ENCODE results near the gene TCP11. TPM values are rescaled to one million over a fixed set of nuclear protein-coding genes. Genes with fewer than 3 reads are reported as not detected.

The TCP11 gene
- total and polyA plus RNA-seq, 4 donors: 0.16 to 1.7 (median 0.56) TPM

- Histone ChIP-seq H3K4me1 (ENCODE audit: control insufficient read depth in 5 of 5, insufficient read depth in 5 of 5, low read length in 5 of 5) (peaks cover 0 to 4% (median 0%) of the 10 kb centered on the region in 5 donors), H3K4me3 (no peak overlapping the region), H3K9ac (ENCODE audit: insufficient read depth in 1 of 2, low read length in 2 of 2) (no peak overlapping the region), H3K27ac (ENCODE audit: low read depth in 1 of 2, low read length in 1 of 2) (no peak overlapping the region), H3K9me3 (ENCODE audit: control insufficient read depth in 4 of 4, insufficient read depth in 3 of 4, low read length in 3 of 4) (no peaks in the 10 kb centered on the region), H3K27me3 (ENCODE audit: control insufficient read depth in 3 of 3, insufficient read depth in 3 of 3, low read length in 2 of 3) (no peaks in the 10 kb centered on the region), H3K36me3 (ENCODE audit: control insufficient read depth in 4 of 4, insufficient read depth in 4 of 4, low read length in 4 of 4) (peaks cover 0 to 56% (median 11%) of the 10 kb centered on the region in 4 donors)
- no peak for ATAC-seq (ENCODE audit: insufficient read depth, low FRiP score)
- WGBS, 2 donors: 98 to 100% methylated on average over 2 of the region's 2 CpGs
- no peak for DNase-seq
- no peak for TF ChIP-seq CTCF (IDR thresholded peaks at IDR 0.05; ENCODE audit: control extremely low read depth, extremely low read depth)
Measured at GRCh38 chr6:35069262-35069661, 71.9 kb downstream of the TCP11 start.

GRCh38 chr6:35068644-35069043 is 72.5 kb downstream of the TCP11 start:
- no peak overlapping the region for H3K4me3 ChIP-seq
- no peaks in the 10 kb centered on the region for H3K9me3 ChIP-seq (ENCODE audit: control insufficient read depth in 4 of 4, insufficient read depth in 3 of 4, low read length in 3 of 4)
- peaks cover 0 to 51% (median 13%) of the 10 kb centered on the region in 4 donors for H3K36me3 ChIP-seq (ENCODE audit: control insufficient read depth in 4 of 4, insufficient read depth in 4 of 4, low read length in 4 of 4)
- no peak overlapping the region for H3K9ac ChIP-seq (ENCODE audit: insufficient read depth in 1 of 2, low read length in 2 of 2)
- no peak for DNase-seq
- peaks cover 0 to 5% (median 4%) of the 10 kb centered on the region in 5 donors for H3K4me1 ChIP-seq (ENCODE audit: control insufficient read depth in 5 of 5, insufficient read depth in 5 of 5, low read length in 5 of 5)
- no peaks in the 10 kb centered on the region for H3K27me3 ChIP-seq (ENCODE audit: control insufficient read depth in 3 of 3, insufficient read depth in 3 of 3, low read length in 2 of 3)
- no peak for TF ChIP-seq CTCF (IDR thresholded peaks at IDR 0.05; ENCODE audit: control extremely low read depth, extremely low read depth)
- no peak overlapping the region for H3K27ac ChIP-seq (ENCODE audit: low read depth in 1 of 2, low read length in 1 of 2)
- WGBS, 2 donors: 88 to 94% methylated on average over 7 of the region's 7 CpGs
- no peak for ATAC-seq (ENCODE audit: insufficient read depth, low FRiP score)

- no peaks in the 10 kb centered on the region for H3K27me3 ChIP-seq (ENCODE audit: control insufficient read depth in 3 of 3, insufficient read depth in 3 of 3, low read length in 2 of 3)
- no peak for ATAC-seq (ENCODE audit: insufficient read depth, low FRiP score)
- no peaks in the 10 kb centered on the region for H3K9me3 ChIP-seq (ENCODE audit: control insufficient read depth in 4 of 4, insufficient read depth in 3 of 4, low read length in 3 of 4)
- peaks cover 0 to 5% (median 4%) of the 10 kb centered on the region in 5 donors for H3K4me1 ChIP-seq (ENCODE audit: control insufficient read depth in 5 of 5, insufficient read depth in 5 of 5, low read length in 5 of 5)
- peaks cover 0 to 49% (median 13%) of the 10 kb centered on the region in 4 donors for H3K36me3 ChIP-seq (ENCODE audit: control insufficient read depth in 4 of 4, insufficient read depth in 4 of 4, low read length in 4 of 4)
- DNase-seq: no peak
- no peak overlapping the region for H3K27ac ChIP-seq (ENCODE audit: low read depth in 1 of 2, low read length in 1 of 2)
- H3K9ac ChIP-seq (ENCODE audit: insufficient read depth in 1 of 2, low read length in 2 of 2): no peak overlapping the region
- TF ChIP-seq CTCF (IDR thresholded peaks at IDR 0.05; ENCODE audit: control extremely low read depth, extremely low read depth): no peak
- no peak overlapping the region for H3K4me3 ChIP-seq
- 87 to 88% methylated on average over 9 of the region's 9 CpGs for WGBS, 2 donors
Measured at GRCh38 chr6:35068206-35068605, 72.9 kb downstream of the TCP11 start.

Small RNA genes within 50 kb of the gene (small RNA-seq; reads per million reads assigned to genes)
- not detected for gene AL138721.1 (ENCODE audit: low replicate concordance)

Other genes with a start within 250 kb of the TCP11 start
- gene SCUBE3, start 72.6 kb upstream of the TCP11 start, total RNA-seq: 1 to 10 TPM; 1.4 to 2.1 TPM
- gene SCUBE3, start 72.6 kb upstream of the TCP11 start, polyA plus RNA-seq: under 1 TPM; 0.02 to 0.43 TPM
- gene ZNF76, start 118.4 kb upstream of the TCP11 start, total RNA-seq: 10 to 100 TPM; 32.5 to 38.7 TPM
- gene ZNF76, start 118.4 kb upstream of the TCP11 start, polyA plus RNA-seq: 10 to 100 TPM; 27.6 to 34.5 TPM
- 10 to 100 TPM; 11.2 to 22.1 TPM for gene DEF6, start 156.5 kb upstream of the TCP11 start, total RNA-seq
- gene DEF6, start 156.5 kb upstream of the TCP11 start, polyA plus RNA-seq: 10 to 100 TPM; 15.9 to 28.6 TPM
- 10 to 100 TPM; 11.3 to 27.8 TPM for gene PPARD, start 201.2 kb upstream of the TCP11 start, total RNA-seq
- gene PPARD, start 201.2 kb upstream of the TCP11 start, polyA plus RNA-seq: 10 to 100 TPM; 22.7 to 26.4 TPM